Glomerular visceral epithelial cell (primary cell): ENCODE results near the gene IQSEC3.
A peak's percentile ranks its signal among the peaks of the same experiment; 100 is the strongest.

Experiments used
- DNase-seq: peaks from one replicate; pipeline ENCODE4 v3.0.0-alpha.2; 2016; ENCODE audit errors: extremely low spot score

IQSEC3 gene

DNA sequence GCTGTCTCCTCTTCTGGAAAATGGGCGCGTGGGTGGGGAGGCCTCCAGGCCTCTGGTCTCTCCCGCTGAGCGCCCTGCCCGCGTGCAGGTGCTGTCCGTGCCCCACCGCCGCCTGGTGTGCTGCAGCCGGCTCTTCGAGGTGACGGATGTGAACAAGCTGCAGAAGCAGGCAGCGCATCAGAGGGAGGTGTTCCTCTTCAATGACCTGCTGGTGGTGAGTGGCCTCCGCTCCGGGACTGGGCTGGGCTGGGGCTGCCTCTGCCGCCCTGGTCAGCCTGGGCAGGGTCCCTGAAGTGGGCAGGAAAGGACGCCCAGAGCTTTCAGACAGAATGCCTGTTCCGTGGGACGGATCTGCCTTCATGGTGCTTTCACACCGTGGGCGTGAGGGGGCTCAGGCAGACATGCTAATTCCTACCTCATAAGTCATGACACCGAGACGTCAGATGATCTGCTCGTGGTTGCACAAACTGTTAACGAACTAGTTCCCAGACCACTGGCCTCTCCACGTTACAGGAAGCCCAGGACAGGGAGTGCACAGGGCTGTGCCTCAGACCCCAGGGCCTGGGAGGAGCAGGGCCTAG lies 96.9 kb downstream of the IQSEC3 start:
- DNase-seq: no peak

DNA sequence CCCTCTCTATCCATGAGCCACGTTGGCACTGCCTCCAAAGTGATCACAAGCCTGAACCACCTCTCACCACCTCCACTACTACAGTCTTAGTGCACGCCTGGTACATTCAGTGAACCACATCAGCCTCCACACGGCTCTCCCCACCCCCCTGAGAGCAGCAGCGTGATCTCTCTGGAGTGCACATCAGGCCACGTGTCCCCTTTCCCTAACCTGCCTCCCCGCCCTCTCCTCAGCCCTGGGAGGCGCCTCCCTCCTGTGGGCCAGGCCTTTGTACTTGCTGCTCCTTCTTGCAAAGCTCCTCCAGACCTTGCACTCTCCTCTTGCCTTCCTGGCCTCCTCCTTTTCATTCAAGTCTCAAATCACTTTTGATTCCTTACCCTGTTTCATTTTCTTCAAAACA lies 97.6 kb downstream of the IQSEC3 start:
- peak; percentile 20 for DNase-seq

GRCh38 chr12:165862-166368 lies 99.3 kb downstream of the IQSEC3 start:
- no peak for DNase-seq

DNA sequence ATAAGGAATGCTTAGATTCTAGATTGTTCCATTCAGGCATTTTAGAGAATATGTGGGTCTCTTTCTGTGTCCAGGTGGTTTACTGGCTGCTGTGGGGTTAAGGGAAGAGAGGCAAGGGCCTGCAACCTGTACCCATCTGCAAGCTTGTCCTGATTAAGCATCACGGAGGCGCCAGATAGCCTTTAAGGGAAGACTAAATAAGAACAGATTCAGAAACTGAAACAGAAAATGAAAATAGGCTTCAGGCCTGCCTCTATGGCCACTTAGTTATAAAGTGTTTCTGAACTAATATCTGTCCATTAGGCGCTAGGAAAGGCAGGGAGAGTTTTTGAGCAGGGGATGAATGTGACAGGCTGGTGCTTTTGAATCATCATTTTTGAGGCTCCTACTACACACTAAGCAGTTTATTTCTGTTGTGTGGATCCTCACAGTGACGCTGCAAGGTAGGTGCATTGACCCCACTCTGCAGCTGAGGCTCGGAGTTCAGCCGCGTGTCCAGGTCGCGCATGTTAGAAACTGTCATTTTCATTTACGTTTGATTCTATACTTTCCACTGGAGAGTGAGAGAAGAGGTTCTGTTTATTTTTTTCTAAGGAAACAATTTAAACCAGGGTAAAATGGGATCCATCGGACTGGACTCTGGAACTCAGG lies 100.0 kb downstream of the IQSEC3 start:
- DNase-seq: no peak

DNA sequence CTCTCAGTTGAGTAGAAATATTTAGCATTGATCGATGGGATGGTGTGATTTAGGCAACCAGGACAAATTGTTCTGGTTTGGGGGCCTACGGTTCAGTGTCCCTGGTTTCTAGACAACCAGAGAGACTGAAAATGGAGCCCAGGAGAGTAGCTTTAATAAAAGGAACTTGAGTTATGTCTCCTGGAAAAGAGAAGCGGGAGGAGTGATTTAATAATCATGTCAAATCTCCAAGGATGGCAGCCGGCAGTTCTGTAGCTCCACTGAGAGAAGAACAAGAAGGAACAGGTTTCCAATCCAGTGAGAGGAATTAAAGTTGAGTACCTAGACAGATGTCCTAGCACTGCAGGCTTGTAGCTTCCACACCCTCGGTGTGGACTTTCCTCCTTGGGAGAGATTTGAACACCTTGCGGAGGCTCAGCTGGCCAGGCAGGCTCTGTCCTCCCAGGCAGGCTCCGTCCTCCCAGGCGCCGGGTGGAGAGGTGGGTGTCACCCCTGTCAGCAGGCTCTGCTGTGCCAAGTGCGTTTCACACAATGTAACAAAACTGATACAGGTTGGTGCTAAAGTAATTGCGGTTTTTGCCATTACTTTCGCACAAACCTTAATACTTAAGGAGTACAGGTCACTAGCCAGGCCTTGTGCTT lies 101.5 kb downstream of the IQSEC3 start:
- DNase-seq: no peak

DNA sequence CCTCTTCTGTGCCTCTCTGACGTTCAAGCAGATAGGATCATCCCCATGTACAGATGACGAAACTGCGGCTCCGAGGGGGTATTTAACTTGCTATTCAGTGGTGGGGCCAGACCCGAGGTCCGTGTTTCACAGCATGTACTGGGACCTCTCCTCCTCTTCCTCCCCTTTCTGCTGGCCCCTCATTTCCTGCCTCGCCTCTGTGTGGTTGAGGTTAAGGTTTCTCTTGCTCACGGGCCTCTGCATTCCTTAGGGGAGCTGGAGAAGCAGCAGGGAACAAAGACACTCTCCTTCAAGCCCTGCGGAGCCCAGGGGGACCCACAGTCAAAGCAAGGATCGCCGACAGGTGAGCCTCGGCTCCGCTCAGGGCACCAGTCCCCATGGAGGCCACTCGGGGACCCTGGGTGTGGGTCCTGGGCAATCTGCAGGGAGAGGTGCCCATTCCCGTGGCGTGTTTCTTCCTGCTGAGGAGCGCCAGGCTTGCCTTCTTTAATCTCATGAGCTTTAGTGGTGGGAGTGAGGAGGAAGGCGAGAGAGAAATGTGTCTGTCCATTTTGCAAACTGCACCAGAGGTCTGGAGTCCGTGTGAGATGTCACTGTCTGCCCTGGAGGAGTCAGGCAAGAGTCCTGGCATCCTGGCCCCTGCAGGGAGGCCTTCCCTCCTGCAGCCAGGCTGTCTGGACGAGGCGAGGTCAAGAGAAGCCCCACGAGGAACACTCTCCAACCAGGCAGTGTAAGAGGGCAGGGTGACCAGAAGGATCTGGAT lies 102.4 kb downstream of the IQSEC3 start:
- DNase-seq: peak; percentile 5

GRCh38 chr12:169528-170370 lies 103.2 kb downstream of the IQSEC3 start:
- DNase-seq: no peak

DNA sequence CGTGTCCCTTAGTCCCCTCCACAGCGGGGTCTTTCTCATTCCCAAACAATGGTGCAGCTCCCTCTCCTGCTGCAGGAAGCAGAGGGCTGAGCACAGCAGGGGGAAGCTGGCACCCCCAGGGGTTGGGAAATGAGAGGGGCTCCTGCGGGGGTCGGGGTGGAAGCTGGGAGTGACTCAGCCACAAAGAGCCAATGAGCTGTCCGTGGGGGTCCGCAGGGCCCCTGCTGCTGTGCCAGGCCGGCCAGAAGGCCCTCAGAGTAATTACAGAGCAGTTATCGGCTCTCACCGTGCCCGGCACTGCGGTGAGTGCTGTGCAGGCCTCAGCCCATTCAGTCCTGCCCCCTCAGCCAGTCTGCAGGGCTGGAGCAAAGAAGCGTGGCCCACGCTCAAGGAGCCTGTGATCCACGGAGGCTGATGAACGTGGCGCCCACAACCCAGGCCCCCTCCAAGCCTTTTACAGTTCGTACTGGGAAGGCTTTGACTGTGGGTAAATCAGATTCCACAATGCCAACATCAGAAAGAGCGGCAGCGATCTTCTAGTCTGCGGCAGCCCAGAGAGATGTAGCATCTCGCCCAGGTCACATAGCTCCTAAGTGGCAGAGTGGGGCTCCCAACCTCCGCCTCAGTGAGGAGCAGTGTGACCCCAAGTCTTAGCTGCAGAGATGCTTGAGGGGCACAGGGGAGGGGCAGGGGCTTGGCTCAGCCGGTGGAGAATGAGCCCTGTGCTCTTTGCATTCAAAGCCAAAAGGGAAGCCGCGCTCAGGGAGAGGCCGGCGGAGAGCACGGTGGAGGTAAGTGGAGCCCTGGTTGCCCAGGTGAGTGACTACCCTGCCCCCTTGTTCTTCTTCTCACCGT lies 104.0 kb downstream of the IQSEC3 start:
- DNase-seq: no peak

DNA sequence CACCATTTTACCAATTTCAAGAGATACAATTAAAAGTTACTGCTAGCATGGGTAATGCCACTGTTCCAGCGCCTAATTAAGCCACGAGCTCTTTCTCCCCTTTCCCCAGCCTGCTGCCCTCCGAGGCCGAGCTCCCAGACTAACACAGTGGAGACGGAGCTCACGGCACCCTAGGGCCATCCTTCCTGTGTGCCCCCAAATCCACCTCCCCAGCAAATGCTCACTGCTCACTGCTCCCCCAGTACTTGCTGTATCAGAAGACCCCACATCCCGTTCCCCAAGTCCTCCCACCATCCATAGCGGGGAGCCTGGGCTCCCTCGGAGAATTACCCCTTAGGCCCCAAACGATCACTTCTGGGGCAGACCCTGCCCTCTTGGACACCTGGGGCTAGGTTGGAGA lies 104.7 kb downstream of the IQSEC3 start:
- DNase-seq: no peak

- no peak for DNase-seq
Observed at GRCh38 chr12:171743-172676, 105.4 kb downstream of the IQSEC3 start.

DNA sequence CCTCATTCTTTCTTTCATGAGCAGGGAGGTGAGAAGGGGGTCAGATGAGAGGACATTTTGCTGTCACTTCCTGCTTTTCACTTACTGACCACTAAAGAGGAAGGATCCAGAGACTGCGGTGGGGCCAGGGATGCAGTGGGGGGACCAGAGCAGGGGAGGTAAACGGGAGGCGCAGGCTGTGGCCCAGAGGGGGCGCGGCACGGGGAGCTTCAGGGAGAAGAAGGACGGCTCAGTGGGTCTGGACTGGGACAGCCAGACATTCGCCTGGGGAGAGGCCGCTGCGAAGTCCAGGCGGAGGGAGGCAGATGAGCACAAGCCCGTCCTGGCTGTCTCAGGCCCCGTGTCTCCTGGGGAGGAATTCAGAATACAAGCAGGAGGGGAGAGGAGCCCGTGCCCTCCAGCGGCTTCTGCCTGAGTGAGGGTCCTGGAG lies 106.2 kb downstream of the IQSEC3 start:
- no peak for DNase-seq

- no peak for DNase-seq
Observed at GRCh38 chr12:174124-174523, 107.6 kb downstream of the IQSEC3 start.

DNA sequence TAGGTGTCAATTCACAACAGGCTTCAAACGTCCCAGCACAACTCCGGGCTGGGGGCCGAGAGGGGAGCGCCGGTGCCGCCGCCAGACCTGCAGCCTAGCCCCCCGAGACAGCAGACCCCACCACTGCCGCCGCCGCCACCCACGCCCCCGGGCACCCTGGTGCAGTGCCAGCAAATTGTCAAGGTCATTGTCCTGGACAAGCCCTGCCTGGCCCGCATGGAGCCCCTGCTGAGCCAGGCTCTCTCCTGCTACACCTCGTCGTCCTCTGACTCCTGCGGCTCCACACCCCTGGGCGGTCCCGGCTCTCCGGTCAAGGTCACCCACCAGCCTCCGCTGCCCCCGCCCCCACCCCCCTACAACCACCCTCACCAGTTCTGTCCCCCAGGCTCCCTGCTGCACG lies 108.0 kb downstream of the IQSEC3 start:
- DNase-seq: no peak

GRCh38 chr12:175250-175649 lies 108.7 kb downstream of the IQSEC3 start:
- DNase-seq: no peak

GRCh38 chr12:175759-176158 lies 109.2 kb downstream of the IQSEC3 start:
- DNase-seq: no peak

- peak; percentile 71 for DNase-seq
Observed at GRCh38 chr12:176321-177181, 110.0 kb downstream of the IQSEC3 start.

DNA sequence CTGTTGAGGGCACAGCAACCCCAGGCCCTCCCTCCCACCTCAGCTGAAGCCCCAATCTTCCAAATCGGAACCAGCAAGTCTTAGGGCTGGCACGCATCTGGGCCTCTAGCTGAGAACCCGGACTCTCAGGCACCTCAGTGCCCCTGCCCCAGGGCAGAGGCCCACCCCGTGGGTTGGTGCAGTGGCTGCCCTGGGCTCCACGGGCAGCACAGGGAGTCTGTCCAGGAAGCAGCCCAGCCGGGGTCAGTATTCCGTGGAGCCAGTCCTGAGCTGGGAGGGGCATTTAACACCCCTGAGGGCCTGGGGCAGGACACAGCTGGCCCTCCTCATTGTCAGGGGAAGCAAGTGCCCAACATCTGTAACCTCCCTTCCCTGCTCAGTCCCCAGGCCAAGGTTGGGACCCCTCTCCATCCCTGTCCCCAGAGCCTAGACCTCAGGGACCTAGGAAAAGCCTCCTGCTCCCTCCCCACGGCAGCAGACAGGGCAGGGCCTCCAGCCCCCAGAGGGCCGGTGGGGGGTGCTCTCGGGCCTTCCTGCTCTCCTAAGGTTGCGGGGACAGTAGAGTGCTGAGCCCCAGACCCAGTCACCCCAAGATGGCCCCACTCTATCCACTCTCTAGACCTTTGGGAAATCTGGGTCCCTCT lies 110.9 kb downstream of the IQSEC3 start:
- DNase-seq: no peak
